ENCODE results near the gene CREB3L1.

- TF ChIP-seq EZH2 (IDR thresholded peaks at IDR 0.05; ENCODE audit: low read depth, unreplicated experiment): no peak
- TF ChIP-seq REST (IDR thresholded peaks at IDR 0.05; ENCODE audit: unreplicated experiment): no peak
- TF ChIP-seq CTCF (conservative IDR thresholded peaks at IDR 0.05; ENCODE audit: low read depth in 2 of 2): no peak
- no peak for TF ChIP-seq EZH2phosphoT487 (IDR thresholded peaks at IDR 0.05; ENCODE audit: unreplicated experiment)
Measured at GRCh38 chr11:46277622-46278386, at the start of gene CREB3L1.

Data from GM23338 (cell line).